HG03045 (cell line): Measurements from ENCODE around the gene RAPGEFL1.
"Not testable (repeated sequence)": the region's sequence is repeated elsewhere in the genome, so short reads cannot be mapped to it uniquely, and the experiment has no call there.

Source experiments
- ATAC-seq: cut with Tn5 transposase; IDR thresholded peaks from one replicate; pipeline ENCODE4 v1.9.1; 2021; ENCODE audit warnings: mild to moderate bottlenecking, moderate library complexity; ENCODE audit not compliant: unreplicated experiment

RAPGEFL1 gene

GRCh38 chr17:40206193-40206592 lies 28.9 kb downstream of the RAPGEFL1 start:
- not testable (repeated sequence) for ATAC-seq

DNA sequence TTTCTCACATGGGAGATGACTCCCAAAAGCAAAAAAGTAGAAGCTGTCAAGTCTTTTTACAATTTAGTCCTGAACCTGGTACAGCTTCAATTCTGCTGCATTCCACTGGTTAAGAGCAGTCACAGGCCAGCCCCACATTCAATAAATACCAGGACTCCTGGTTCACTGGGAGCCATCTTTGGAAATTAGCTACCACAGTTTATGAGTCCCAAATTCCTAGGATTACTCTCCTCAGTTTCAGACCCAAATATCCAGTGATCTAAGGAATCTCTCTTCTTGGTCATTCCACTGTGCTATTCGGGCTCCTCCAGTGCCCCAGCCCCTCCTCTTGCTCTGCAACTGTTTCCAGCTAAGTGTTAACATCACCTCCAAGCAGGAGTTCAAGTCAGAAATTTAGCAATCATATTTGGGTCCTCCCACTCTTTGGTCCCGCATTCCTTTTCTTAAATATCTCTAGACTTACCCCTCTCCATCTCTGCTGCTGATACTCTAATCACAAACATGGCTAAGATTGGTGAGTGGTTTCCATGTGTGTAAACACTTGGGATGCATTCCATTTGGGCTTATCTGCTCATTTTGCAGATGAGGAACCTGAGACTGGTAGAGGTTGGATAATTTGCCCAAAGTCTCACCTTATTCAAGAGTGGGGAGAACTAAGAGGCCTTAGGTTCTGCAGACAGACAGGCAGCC lies 32.3 kb downstream of the RAPGEFL1 start:
- ATAC-seq, result no peak

- ATAC-seq, result not testable (repeated sequence)
Measured at GRCh38 chr17:40213914-40214313, 36.6 kb downstream of the RAPGEFL1 start.

DNA sequence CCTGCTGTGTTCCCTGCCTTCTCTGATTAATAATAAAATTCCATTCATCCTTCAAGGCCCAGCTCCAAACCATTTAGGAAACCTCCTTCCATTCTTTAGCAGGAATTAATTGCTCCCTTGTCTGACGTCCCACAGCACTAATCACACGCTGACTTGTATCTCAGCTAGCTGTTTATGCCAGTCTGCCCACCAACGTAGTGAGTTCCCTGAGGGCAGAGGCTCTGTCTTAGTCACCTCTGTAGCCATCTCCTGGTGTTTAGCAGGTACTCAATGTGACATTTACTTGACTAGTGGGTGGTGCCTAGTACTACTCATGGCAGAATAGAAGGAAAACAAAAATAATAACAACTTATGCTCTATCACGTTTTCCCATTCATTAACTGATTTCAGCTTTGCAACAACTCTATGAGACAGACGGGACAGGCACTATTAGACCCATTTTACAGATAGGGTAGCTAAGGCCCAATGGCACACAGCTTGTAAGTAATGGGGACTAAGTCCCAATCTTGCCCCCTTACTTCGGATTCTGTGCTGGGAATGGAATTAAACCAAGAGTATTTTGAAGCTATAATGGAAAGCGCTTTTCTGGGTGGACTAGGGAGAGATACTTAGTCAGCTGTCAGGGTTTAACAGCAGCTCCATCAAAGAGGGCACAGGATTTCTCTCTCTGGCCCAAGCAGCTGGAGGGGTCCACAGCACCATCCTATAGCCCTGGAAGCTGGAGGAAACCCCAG lies 40.9 kb downstream of the RAPGEFL1 start:
- ATAC-seq, result no peak

- peak; percentile 90 for ATAC-seq
Measured at GRCh38 chr17:40218740-40219593, 41.7 kb downstream of the RAPGEFL1 start, which contains the start of gene WIPF2. WIPF2 (plus strand) TSS chr17:40219304; CDS start chr17:40256460, 37,156 bp downstream.

- peak; percentile 3 for ATAC-seq
Measured at GRCh38 chr17:40219594-40220338, 42.5 kb downstream of the RAPGEFL1 start.

GRCh38 chr17:40224718-40225550 lies 47.7 kb downstream of the RAPGEFL1 start:
- ATAC-seq, result no peak

DNA sequence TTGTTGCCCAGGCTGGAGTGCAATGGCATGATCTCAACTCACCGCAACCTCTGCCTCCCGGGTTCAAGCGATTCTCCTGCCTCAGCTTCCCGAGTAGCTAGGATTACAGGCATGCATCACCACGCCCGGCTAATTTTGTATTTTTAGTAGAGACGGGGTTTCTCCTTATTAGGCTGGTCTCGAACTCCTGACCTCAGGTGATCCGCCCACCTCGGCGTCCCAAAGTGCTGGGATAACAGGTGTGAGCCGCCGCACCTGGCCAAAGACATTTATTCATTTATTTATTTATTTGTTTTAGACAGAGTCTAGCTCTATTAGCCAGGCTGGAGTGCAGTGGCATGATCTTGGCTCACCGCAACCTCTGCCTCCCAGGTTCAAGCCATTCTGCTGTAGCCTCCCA lies 51.9 kb downstream of the RAPGEFL1 start:
- not testable (repeated sequence) for ATAC-seq

GRCh38 chr17:40230670-40231069 lies 53.4 kb downstream of the RAPGEFL1 start:
- no peak for ATAC-seq

DNA sequence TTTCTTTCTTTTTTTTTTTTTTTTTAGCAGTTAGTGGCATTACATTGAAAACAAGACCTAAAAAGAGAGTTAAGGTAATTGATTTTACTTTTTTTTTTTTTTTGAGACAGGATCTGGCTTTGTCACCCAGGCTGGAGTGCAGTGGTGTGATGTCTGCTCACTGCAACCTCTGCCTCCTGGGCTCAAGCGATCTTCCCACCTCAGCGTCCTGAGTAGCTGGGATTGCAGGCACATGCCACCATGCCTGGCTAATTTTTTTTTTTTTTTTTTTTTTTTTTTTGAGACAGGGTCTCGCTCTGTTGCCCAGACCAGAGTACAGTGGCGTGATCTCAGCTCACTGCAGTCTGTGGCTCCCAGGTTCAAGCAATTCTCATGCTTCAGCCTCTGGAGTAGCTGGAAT lies 54.7 kb downstream of the RAPGEFL1 start:
- not testable (repeated sequence) for ATAC-seq

DNA sequence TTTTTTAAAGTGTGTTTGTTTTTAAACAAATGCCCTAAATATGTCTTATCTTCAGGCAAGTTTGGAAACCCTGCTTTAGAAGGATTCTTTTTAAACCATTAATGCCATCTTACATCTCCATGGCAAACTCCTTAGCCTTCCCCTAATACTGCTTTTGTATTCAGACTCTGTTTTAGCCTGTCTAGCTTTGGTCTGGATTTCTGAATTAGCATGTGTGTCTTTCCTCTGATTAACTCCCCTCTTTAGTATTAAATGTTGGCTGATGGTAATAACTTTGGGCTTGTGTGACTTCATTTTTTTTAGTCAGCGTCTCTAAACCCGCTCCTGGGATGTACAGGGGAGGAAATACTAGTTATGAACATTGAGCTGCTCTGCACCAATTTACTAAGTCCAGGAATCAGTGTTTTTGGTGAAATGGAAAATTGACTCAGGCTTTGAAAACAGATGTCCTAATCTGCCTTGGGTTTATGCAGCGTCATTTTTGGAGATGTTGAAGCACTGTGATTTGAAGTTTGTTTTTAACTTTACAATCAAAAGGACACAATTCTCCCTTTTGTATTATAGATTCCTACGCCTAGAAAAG lies 64.1 kb downstream of the RAPGEFL1 start:
- no peak for ATAC-seq

DNA sequence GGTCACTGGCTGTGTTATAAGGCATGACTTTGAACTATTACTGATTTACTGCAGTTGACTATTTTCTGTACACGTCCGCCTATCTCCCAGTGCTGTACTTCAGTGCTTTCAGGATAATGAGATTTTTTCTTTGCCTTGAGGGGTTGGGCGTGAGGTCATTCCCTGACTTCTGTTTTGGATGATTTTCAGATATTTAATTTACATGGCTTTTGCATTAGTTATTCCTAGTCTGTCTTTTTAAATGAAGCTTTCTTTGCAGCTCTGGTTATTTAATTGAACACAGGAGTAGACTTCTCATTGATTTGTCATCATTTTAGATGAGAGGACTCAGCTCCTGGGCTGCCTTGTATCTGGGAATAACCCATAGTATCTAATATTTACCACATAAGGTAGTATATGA lies 65.5 kb downstream of the RAPGEFL1 start:
- no peak for ATAC-seq

DNA sequence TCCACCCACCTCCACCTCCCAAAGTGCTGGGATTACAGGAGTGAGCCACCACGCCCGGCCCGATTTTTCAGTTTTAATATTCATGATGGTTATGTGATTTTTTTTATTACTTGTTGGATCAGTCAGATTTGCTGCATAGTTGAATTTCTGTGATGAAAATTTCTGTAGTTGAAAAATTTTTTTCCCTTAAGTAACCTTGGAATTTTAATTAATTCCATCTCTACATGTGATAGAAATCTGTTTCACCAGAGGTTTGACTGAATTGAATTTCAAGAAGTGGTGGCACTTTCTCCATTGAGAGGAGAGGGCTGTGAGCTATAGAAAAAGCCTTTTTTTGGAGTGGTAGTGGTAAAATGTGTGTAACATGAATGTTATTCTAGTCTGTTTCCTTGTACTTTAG lies 66.5 kb downstream of the RAPGEFL1 start:
- no peak for ATAC-seq

DNA sequence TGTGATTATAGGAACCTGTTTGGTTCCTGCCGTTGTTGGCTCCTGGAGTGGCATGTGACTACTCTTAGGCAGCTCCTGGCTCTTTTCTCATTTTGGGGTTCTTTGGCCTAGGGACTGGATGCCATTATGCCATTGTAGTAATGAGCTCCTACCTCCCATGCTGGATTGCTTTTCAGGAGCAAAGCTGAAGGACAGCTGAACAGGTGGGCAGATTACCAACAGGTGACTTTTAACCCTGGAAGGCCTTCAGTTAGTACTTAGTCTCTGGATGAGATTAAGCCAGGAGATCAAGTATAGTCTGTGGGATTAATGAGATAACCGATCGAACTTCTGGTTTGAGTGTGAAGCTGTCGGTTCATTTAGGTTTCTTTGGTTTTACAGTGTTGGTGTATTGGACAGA lies 67.0 kb downstream of the RAPGEFL1 start:
- ATAC-seq, result no peak
